ENCODE data around the gene NPAS3.

DNA sequence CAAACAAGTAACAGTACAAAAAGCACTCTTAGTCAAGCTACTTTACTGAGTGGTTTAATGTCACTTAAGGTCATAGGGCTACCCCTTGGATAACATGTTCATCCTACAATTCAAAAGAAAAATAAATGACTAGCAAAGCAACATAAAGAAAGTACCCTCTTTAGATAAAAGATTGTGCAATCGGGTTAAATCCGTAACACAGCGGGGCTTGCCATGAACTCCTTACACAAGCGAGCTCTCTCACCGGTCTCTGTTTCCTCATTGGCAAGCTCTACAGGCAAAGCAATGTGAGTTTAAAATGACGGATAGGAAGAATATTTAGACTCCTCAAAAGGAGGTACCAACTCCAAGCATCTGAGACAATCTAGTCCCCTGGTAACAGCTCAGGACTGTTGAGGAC, 871.6 kb downstream of the NPAS3 start:
- TF ChIP-seq CTCF (IDR thresholded peaks at IDR 0.05) (no peak), POLR2A (IDR thresholded peaks at IDR 0.05) (no peak)

Data from breast epithelium (tissue), 3 donors.